ENCODE data around the gene RPRD1B. TPM values are rescaled to one million over a fixed set of nuclear protein-coding genes. Genes with fewer than 3 reads are reported as not detected.

Gene RPRD1B
- total RNA-seq, 1 donor from 2014 or later, result 25.6 TPM

DNA sequence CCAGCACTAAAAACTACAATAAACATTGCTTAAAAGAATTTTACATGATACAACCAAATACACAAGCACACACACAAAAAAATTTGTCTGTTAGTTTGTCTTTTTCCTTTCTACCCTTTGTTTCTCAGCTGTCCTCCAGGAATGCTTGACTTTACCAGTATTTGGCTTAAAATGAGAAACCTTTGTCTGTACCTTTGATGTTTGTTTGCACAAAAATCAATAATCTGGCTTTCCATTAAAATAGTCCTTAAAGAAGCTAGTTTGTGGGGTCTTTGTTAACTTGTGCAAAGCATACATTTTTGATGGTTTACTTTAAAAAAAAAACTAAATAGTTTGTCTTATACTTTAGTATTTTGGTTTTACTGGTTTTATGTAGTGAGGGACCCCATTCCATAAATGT is 49.3 kb downstream of the RPRD1B start:
- H3K9me3 ChIP-seq, result no peaks in the 10 kb centered on the region
- no peak overlapping the region for H3K4me3 ChIP-seq
- TF ChIP-seq, protein P1, sequence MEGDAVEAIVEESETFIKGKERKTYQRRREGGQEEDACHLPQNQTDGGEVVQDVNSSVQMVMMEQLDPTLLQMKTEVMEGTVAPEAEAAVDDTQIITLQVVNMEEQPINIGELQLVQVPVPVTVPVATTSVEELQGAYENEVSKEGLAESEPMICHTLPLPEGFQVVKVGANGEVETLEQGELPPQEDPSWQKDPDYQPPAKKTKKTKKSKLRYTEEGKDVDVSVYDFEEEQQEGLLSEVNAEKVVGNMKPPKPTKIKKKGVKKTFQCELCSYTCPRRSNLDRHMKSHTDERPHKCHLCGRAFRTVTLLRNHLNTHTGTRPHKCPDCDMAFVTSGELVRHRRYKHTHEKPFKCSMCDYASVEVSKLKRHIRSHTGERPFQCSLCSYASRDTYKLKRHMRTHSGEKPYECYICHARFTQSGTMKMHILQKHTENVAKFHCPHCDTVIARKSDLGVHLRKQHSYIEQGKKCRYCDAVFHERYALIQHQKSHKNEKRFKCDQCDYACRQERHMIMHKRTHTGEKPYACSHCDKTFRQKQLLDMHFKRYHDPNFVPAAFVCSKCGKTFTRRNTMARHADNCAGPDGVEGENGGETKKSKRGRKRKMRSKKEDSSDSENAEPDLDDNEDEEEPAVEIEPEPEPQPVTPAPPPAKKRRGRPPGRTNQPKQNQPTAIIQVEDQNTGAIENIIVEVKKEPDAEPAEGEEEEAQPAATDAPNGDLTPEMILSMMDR (IDR thresholded peaks at IDR 0.05), result no peak
- peaks cover 66% of the 10 kb centered on the region for H3K36me3 ChIP-seq
- DNase-seq (no peak), ATAC-seq (no peak)
- H3K27me3 ChIP-seq (ENCODE audit: low read depth), result no peaks in the 10 kb centered on the region
- H3K27ac ChIP-seq, result peak overlapping the region; percentile 61
- intact Hi-C loops (cut with DNase I), result no loop called here
- peaks cover 37% of the 10 kb centered on the region for H3K4me1 ChIP-seq

DNA sequence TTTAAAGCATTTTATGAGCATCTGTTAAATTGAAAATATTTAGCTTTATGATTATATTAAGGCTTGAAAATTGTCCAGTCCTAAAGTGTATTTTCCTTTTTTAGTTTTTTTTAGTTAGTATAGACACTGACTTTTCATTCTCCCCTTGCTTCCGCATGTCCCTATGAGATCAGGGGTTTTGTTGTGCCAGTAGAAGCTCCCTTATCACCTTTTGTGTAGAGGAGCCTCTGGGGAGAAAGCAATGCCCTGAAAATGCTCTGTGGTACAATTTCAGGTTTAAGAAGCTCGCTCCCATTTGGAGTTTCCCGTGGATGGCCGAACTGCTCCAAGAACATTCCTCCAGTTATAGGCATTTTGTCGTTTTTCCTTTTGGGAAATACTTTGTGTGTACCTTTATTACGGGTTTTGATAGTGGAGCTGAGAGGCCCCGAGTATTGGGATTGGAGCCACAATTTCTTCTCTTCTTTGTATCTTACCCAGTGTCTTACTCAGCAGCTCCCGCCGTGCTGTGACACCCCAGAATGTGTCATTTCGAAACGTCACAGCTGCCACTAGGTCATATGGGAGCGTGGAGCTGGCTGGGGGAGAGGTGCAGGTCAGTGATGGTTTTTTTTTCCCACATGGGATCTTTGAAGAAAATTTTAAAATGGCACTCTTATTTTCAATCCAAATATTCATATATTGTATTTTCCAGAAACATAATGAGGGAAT is 49.9 kb downstream of the RPRD1B start:
- TF ChIP-seq, protein P1 (IDR thresholded peaks at IDR 0.05), result no peak
- no peaks in the 10 kb centered on the region for H3K9me3 ChIP-seq
- peak; percentile 37 to 39 for ATAC-seq
- DNase-seq, result no peak
- H3K36me3 ChIP-seq, result peaks cover 66% of the 10 kb centered on the region
- intact Hi-C loops (cut with DNase I), result no loop called here
- peaks cover 37% of the 10 kb centered on the region for H3K4me1 ChIP-seq
- H3K27ac ChIP-seq, result peak overlapping the region; percentile 61
- H3K4me3 ChIP-seq, result no peak overlapping the region
- no peaks in the 10 kb centered on the region for H3K27me3 ChIP-seq (ENCODE audit: low read depth)

GRCh38 chr20:38084425-38084951 is 50.9 kb downstream of the RPRD1B start:
- H3K9me3 ChIP-seq, result no peaks in the 10 kb centered on the region
- peaks cover 37% of the 10 kb centered on the region for H3K4me1 ChIP-seq
- DNase-seq, result no peak
- peak; percentile 51 to 62 for ATAC-seq
- H3K36me3 ChIP-seq, result peaks cover 69% of the 10 kb centered on the region
- H3K4me3 ChIP-seq, result no peak overlapping the region
- intact Hi-C loops (cut with DNase I), result no loop called here
- TF ChIP-seq, protein P1 (IDR thresholded peaks at IDR 0.05), result no peak
- H3K27ac ChIP-seq, result peak overlapping the region; percentile 61
- no peaks in the 10 kb centered on the region for H3K27me3 ChIP-seq (ENCODE audit: low read depth)

- peaks cover 37% of the 10 kb centered on the region for H3K4me1 ChIP-seq
- intact Hi-C loops (cut with DNase I), result no loop called here
- no peaks in the 10 kb centered on the region for H3K27me3 ChIP-seq (ENCODE audit: low read depth)
- H3K4me3 ChIP-seq, result no peak overlapping the region
- TF ChIP-seq, protein P1 (IDR thresholded peaks at IDR 0.05), result no peak
- no peak for ATAC-seq
- peaks cover 74% of the 10 kb centered on the region for H3K36me3 ChIP-seq
- peak overlapping the region; percentile 61 for H3K27ac ChIP-seq
- no peaks in the 10 kb centered on the region for H3K9me3 ChIP-seq
- DNase-seq, result no peak
These were observed 51.5 kb downstream of the RPRD1B start for GRCh38 chr20:38085026-38085425.

DNA sequence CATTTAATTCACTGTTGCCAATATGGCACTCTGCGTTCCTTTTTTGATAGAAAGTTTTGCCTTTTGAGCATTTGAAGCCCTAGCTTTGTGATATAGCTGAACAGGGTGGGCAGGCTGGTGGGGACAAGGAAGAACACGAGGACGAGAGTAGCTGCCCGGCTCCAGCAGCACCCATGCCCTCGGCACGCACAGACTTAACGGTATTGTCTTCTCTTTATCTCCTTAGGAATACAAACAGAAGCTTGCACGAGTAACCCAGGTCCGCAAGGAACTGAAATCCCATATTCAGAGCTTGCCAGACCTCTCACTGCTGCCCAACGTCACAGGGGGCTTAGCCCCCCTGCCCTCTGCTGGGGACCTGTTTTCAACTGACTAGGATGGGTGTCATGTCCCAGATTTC is 56.0 kb downstream of the RPRD1B start:
- DNase-seq (no peak), ATAC-seq (no peak)
- no peaks in the 10 kb centered on the region for H3K9me3 ChIP-seq
- TF ChIP-seq, protein P1 (IDR thresholded peaks at IDR 0.05), result no peak
- H3K4me1 ChIP-seq, result peaks cover 42% of the 10 kb centered on the region
- intact Hi-C loops (cut with DNase I), result no loop called here
- no peak overlapping the region for H3K27ac ChIP-seq
- H3K36me3 ChIP-seq, result peaks cover 70% of the 10 kb centered on the region
- H3K4me3 ChIP-seq, result no peak overlapping the region
- no peaks in the 10 kb centered on the region for H3K27me3 ChIP-seq (ENCODE audit: low read depth)
